ENCODE results near the gene PRSS57.

- TF ChIP-seq, protein P1, sequence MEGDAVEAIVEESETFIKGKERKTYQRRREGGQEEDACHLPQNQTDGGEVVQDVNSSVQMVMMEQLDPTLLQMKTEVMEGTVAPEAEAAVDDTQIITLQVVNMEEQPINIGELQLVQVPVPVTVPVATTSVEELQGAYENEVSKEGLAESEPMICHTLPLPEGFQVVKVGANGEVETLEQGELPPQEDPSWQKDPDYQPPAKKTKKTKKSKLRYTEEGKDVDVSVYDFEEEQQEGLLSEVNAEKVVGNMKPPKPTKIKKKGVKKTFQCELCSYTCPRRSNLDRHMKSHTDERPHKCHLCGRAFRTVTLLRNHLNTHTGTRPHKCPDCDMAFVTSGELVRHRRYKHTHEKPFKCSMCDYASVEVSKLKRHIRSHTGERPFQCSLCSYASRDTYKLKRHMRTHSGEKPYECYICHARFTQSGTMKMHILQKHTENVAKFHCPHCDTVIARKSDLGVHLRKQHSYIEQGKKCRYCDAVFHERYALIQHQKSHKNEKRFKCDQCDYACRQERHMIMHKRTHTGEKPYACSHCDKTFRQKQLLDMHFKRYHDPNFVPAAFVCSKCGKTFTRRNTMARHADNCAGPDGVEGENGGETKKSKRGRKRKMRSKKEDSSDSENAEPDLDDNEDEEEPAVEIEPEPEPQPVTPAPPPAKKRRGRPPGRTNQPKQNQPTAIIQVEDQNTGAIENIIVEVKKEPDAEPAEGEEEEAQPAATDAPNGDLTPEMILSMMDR (IDR thresholded peaks at IDR 0.05) = no peak
- TF ChIP-seq POLR2AphosphoS5 (IDR thresholded peaks at IDR 0.05) (no peak), POLR2A (IDR thresholded peaks at IDR 0.05) (no peak)
Observed at GRCh38 chr19:719636-720344, 24.5 kb upstream of the PRSS57 start.
